ENCODE data around the gene AKR1E2. TPM values are rescaled to one million over a fixed set of nuclear protein-coding genes. Genes with fewer than 3 reads are reported as not detected.

AKR1E2 gene
- total and polyA plus RNA-seq, 2 donors (not counting 3 experiments of a cell fraction or from before 2014, with no cell fraction given): 4.0 to 8.2 TPM

DNA sequence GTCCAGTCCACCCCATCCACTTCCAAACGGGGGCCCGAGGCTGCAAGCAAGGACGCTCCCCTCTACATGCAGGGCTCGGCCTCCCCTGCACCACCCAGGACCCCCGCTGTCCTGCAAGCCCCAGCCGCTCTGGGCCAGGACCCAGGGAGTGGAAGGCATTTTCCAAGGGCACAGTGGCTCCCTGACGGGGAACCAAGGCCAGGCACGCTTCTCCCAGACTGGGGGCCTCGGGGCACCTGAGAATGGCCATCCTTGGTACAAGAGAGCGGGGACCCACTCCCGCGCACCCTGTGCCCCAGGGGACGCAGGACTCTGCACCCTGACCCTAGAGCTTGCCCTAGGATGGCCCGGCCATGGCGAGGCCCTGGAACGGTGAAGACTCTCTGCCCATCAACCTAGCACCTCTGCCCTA is 545 bp upstream of the AKR1E2 start:
- H3K27me3 ChIP-seq (ENCODE audit: control insufficient read depth in 2 of 2, insufficient read depth in 2 of 2, low read length in 2 of 2): peaks cover 0 to 1% of the 10 kb centered on the region in 2 experiments
- H3K4me3 ChIP-seq (replicated peaks in 1 of 3; ENCODE audit: insufficient read depth in 1 of 3, low read depth in 1 of 3, low read length in 3 of 3): peak overlapping the region in 1 of 3 experiments; percentile 50
- dilution Hi-C loops (cut with MboI; ENCODE audit: extremely low pct_ligation_motif_present, low sequenced_read_pairs): no loop called here
- H3K9me1 ChIP-seq (replicated peaks; ENCODE audit: control insufficient read depth, extremely low read depth, insufficient read depth, low read length): no peaks in the 10 kb centered on the region
- DNase-seq (ENCODE audit: low read depth, low spot score) (no peak), FAIRE-seq (no peak)
- peaks cover 5% of the 10 kb centered on the region for H3K4me1 ChIP-seq (ENCODE audit: control insufficient read depth, extremely low read depth, insufficient read depth, low read length)
- no peak overlapping the region for H3K27ac ChIP-seq (ENCODE audit: insufficient read depth, low read depth, low read length)
- POLR2A ChIA-PET: interaction anchor here (0.7 to 0.8 kb wide), 2 partner anchors 621 to 1048 kb away, joined by 3 to 4 read pairs; no protein-coding TSS in a partner anchor
- H3K36me3 ChIP-seq (ENCODE audit: control insufficient read depth in 2 of 2, extremely low read depth in 1 of 2, insufficient read depth in 2 of 2, low read length in 2 of 2): no peaks in the 10 kb centered on the region
- TF ChIP-seq POLR2A (IDR thresholded peaks at IDR 0.05; ENCODE audit: low read depth, low read length) (no peak), FOS (IDR thresholded peaks at IDR 0.05; ENCODE audit: borderline replicate concordance, insufficient read depth, low read length) (no peak), CTCF (IDR thresholded peaks at IDR 0.05; ENCODE audit: extremely low read depth in 1 of 2, insufficient read depth in 1 of 2, low read depth in 1 of 2, low read length in 2 of 2) (no peak), GATA2 (IDR thresholded peaks at IDR 0.05; ENCODE audit: insufficient read depth, insufficient read length, low read depth, low read length) (no peak), EZH2 (IDR thresholded peaks at IDR 0.05; ENCODE audit: borderline replicate concordance, low read depth, low read length, severe bottlenecking) (no peak), JUN (IDR thresholded peaks at IDR 0.05; ENCODE audit: borderline replicate concordance, insufficient read depth, insufficient read length, low read depth) (no peak), MYC (IDR thresholded peaks at IDR 0.05; ENCODE audit: low read depth, low read length) (no peak), MAX (IDR thresholded peaks at IDR 0.05; ENCODE audit: insufficient read depth, insufficient read length) (no peak), POLR2AphosphoS5 (IDR thresholded peaks at IDR 0.05; ENCODE audit: insufficient read depth, low read depth, low read length) (no peak)
- H3K9ac ChIP-seq (replicated peaks; ENCODE audit: extremely low read depth, insufficient read depth, low read length): no peak overlapping the region
- H3K4me2 ChIP-seq (ENCODE audit: insufficient read depth, low read length): peak overlapping the region; percentile 0
- no TSS peak for BruUV-seq (replicated peaks)
- H4K20me1 ChIP-seq (replicated peaks; ENCODE audit: control insufficient read depth, extremely low read depth, insufficient read depth, low read length): no peaks in the 10 kb centered on the region
- no peaks in the 10 kb centered on the region for H3K9me3 ChIP-seq (replicated peaks; ENCODE audit: control insufficient read depth, insufficient read depth, low read length)
- CTCF ChIA-PET: interaction anchor here (0.8 to 4.9 kb wide), 6 partner anchors 10 to 609 kb away, joined by 3 to 27 read pairs (median 6); no protein-coding TSS in a partner anchor
- peak overlapping the region; percentile 13 for H2AFZ ChIP-seq (ENCODE audit: low read depth, low read length)
- intact Hi-C loops (cut with micrococcal nuclease): no loop called here
- no peaks in the 10 kb centered on the region for H3K79me2 ChIP-seq (ENCODE audit: control insufficient read depth, insufficient read depth, low read length)
